SK-N-SH treated with all-trans-retinoic acid at 6 μM for 48 hours (cell line): Measurements from ENCODE around the gene HOXC10.

Source experiments
- ATAC-seq: fragments of 200-7000 bp; cut with Tn5 transposase; 3 replicates; pipeline ENCODE4 v1.9.1; 2020; ENCODE audit warnings: mild to moderate bottlenecking, moderate library complexity
- ARNTL ChIP-seq: fragments of 450-650 bp; formaldehyde crosslinking; IDR thresholded peaks from 2 replicates; pipeline ENCODE4 v1.5.0; 2020; ENCODE audit warnings: low read depth, mild to moderate bottlenecking, moderate library complexity, borderline replicate concordance
- CSDC2 ChIP-seq: fragments of 250-450 bp; sonication (Bioruptor Pico); IDR thresholded peaks from 2 replicates; pipeline ENCODE4 v1.5.0; 2020; ENCODE audit warnings: mild to moderate bottlenecking, moderate library complexity
- ESRRG ChIP-seq: fragments of 250-450 bp; sonication (Bioruptor Pico); IDR thresholded peaks from 2 replicates; pipeline ENCODE4 v1.6.1; 2021; ENCODE audit warnings: mild to moderate bottlenecking
- GLIS3 ChIP-seq: fragments of 250-450 bp; sonication (Bioruptor Pico); IDR thresholded peaks from 2 replicates; pipeline ENCODE4 v1.5.0; 2020; ENCODE audit warnings: mild to moderate bottlenecking, moderate library complexity
- ISL1 ChIP-seq: fragments of 250-450 bp; sonication (Bioruptor Pico); IDR thresholded peaks from 2 replicates; pipeline ENCODE4 v2.1.2; 2022; ENCODE audit warnings: mild to moderate bottlenecking, moderate library complexity
- OSR1 ChIP-seq: fragments of 250-450 bp; sonication (Bioruptor Pico); IDR thresholded peaks from 2 replicates; pipeline ENCODE4 v1.8.0; 2022; ENCODE audit warnings: moderate library complexity, mild to moderate bottlenecking, inconsistent platforms
- PATZ1 ChIP-seq: fragments of 250-450 bp; sonication (Bioruptor Pico); IDR thresholded peaks from 2 replicates; pipeline ENCODE4 v1.8.0; 2020; ENCODE audit warnings: mild to moderate bottlenecking, moderate library complexity, borderline replicate concordance
- RARB ChIP-seq: fragments of 250-450 bp; sonication (Bioruptor Pico); IDR thresholded peaks from 2 replicates; pipeline ENCODE4 v1.8.0; 2021; ENCODE audit warnings: mild to moderate bottlenecking, moderate library complexity
- TCF4 ChIP-seq: fragments of 250-450 bp; sonication (Bioruptor Pico); IDR thresholded peaks from 2 replicates; pipeline ENCODE4 v1.8.0; 2021; ENCODE audit warnings: mild to moderate bottlenecking, moderate library complexity, borderline replicate concordance
- TOX ChIP-seq: fragments of 250-450 bp; sonication (Bioruptor Pico); IDR thresholded peaks from 2 replicates; pipeline ENCODE4 v1.8.0; 2021; ENCODE audit warnings: mild to moderate bottlenecking, moderate library complexity, borderline replicate concordance
- TSHZ2 ChIP-seq: fragments of 250-450 bp; sonication (Bioruptor Pico); IDR thresholded peaks from 2 replicates; pipeline ENCODE4 v1.5.0; 2020; ENCODE audit warnings: mild to moderate bottlenecking, moderate library complexity
- ZC3H10 ChIP-seq: fragments of 250-450 bp; sonication (Bioruptor Pico); IDR thresholded peaks from 2 replicates; pipeline ENCODE4 v1.5.1; 2021; ENCODE audit warnings: mild to moderate bottlenecking, moderate library complexity
- ZFP3 ChIP-seq: fragments of 250-450 bp; sonication (Bioruptor Pico); IDR thresholded peaks from 2 replicates; pipeline ENCODE4 v1.5.0; 2020; ENCODE audit warnings: mild to moderate bottlenecking, moderate library complexity
- ZFP30 ChIP-seq: fragments of 450-650 bp; formaldehyde crosslinking; IDR thresholded peaks from 2 replicates; pipeline ENCODE4 v1.5.0; 2022; ENCODE audit warnings: mild to moderate bottlenecking, moderate library complexity
- ZNF565 ChIP-seq: fragments of 450-650 bp; formaldehyde crosslinking; conservative IDR thresholded peaks from 2 replicates; pipeline ENCODE4 v1.5.0; 2020; ENCODE audit warnings: low read depth, mild to moderate bottlenecking, moderate library complexity
- ZNF70 ChIP-seq: fragments of 450-650 bp; formaldehyde crosslinking; IDR thresholded peaks from 2 replicates; pipeline ENCODE4 v1.5.0; 2020; ENCODE audit warnings: mild to moderate bottlenecking, moderate library complexity
- ZNF8 ChIP-seq: fragments of 450-650 bp; formaldehyde crosslinking; IDR thresholded peaks from 2 replicates; pipeline ENCODE4 v1.5.0; 2020; ENCODE audit warnings: mild to moderate bottlenecking, moderate library complexity
- TF ChIP-seq, protein P1 (sequence below): fragments of 250-450 bp; sonication (Bioruptor Pico); IDR thresholded peaks from 2 replicates; pipeline ENCODE4 v1.5.1; 2020; ENCODE audit warnings: low read depth, mild to moderate bottlenecking, moderate library complexity
- TF ChIP-seq, protein P2 (sequence below): fragments of 250-450 bp; sonication (Bioruptor Pico); IDR thresholded peaks from 2 replicates; pipeline ENCODE4 v1.8.0; 2021; ENCODE audit warnings: low read depth, mild to moderate bottlenecking, moderate library complexity, borderline replicate concordance
- TF ChIP-seq, protein P3 (sequence below): fragments of 250-450 bp; sonication (Bioruptor Pico); IDR thresholded peaks from 2 replicates; pipeline ENCODE4 v1.5.1; 2021; ENCODE audit warnings: mild to moderate bottlenecking, moderate library complexity

HOXC10 gene

GRCh38 chr12:54015018-54015931, 30.3 kb downstream of the HOXC10 start:
- ATAC-seq, result no peak
- no peak for TF ChIP-seq TCF4 (CRISPR knock-in tag)
- TF ChIP-seq, protein P1, sequence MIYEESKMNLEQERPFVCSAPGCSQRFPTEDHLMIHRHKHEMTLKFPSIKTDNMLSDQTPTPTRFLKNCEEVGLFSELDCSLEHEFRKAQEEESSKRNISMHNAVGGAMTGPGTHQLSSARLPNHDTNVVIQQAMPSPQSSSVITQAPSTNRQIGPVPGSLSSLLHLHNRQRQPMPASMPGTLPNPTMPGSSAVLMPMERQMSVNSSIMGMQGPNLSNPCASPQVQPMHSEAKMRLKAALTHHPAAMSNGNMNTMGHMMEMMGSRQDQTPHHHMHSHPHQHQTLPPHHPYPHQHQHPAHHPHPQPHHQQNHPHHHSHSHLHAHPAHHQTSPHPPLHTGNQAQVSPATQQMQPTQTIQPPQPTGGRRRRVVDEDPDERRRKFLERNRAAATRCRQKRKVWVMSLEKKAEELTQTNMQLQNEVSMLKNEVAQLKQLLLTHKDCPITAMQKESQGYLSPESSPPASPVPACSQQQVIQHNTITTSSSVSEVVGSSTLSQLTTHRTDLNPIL, result no peak
- no peak for TF ChIP-seq ISL1 (CRISPR knock-in tag)
- no peak for TF ChIP-seq ZNF70 (CRISPR knock-in tag)
- no peak for TF ChIP-seq ZC3H10 (CRISPR knock-in tag)
- no peak for TF ChIP-seq GLIS3 (CRISPR knock-in tag)
- no peak for TF ChIP-seq ZFP3
- TF ChIP-seq RARB (CRISPR knock-in tag), result no peak
- TF ChIP-seq ZNF565 (CRISPR knock-in tag), result no peak
- no peak for TF ChIP-seq ESRRG (CRISPR knock-in tag)
- no peak for TF ChIP-seq PATZ1
- no peak for TF ChIP-seq TOX (CRISPR knock-in tag)
- TF ChIP-seq ZNF8 (CRISPR knock-in tag), result no peak
- TF ChIP-seq, protein P2, sequence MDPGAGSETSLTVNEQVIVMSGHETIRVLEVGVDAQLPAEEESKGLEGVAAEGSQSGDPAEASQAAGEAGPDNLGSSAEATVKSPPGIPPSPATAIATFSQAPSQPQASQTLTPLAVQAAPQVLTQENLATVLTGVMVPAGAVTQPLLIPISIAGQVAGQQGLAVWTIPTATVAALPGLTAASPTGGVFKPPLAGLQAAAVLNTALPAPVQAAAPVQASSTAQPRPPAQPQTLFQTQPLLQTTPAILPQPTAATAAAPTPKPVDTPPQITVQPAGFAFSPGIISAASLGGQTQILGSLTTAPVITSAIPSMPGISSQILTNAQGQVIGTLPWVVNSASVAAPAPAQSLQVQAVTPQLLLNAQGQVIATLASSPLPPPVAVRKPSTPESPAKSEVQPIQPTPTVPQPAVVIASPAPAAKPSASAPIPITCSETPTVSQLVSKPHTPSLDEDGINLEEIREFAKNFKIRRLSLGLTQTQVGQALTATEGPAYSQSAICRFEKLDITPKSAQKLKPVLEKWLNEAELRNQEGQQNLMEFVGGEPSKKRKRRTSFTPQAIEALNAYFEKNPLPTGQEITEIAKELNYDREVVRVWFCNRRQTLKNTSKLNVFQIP (CRISPR knock-in tag), result no peak
- TF ChIP-seq TSHZ2 (CRISPR knock-in tag), result no peak
- TF ChIP-seq, protein P3, sequence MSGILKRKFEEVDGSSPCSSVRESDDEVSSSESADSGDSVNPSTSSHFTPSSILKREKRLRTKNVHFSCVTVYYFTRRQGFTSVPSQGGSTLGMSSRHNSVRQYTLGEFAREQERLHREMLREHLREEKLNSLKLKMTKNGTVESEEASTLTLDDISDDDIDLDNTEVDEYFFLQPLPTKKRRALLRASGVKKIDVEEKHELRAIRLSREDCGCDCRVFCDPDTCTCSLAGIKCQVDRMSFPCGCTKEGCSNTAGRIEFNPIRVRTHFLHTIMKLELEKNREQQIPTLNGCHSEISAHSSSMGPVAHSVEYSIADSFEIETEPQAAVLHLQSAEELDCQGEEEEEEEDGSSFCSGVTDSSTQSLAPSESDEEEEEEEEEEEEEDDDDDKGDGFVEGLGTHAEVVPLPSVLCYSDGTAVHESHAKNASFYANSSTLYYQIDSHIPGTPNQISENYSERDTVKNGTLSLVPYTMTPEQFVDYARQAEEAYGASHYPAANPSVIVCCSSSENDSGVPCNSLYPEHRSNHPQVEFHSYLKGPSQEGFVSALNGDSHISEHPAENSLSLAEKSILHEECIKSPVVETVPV (CRISPR knock-in tag), result no peak
- no peak for TF ChIP-seq OSR1 (CRISPR knock-in tag)
- no peak for TF ChIP-seq ZFP30 (CRISPR knock-in tag)
- no peak for TF ChIP-seq ARNTL (CRISPR knock-in tag)
- TF ChIP-seq, all 23 proteins: peak for 0

GRCh38 chr12:54016051-54016450, 31.1 kb downstream of the HOXC10 start:
- no peak for ATAC-seq
- TF ChIP-seq ZNF8 (CRISPR knock-in tag) (no peak), CSDC2 (CRISPR knock-in tag) (no peak), PATZ1 (no peak), TOX (CRISPR knock-in tag) (no peak), ARNTL (CRISPR knock-in tag) (no peak)
- TF ChIP-seq, protein P1, result no peak
